Measurements from ENCODE around the gene SNHG17.

DNA sequence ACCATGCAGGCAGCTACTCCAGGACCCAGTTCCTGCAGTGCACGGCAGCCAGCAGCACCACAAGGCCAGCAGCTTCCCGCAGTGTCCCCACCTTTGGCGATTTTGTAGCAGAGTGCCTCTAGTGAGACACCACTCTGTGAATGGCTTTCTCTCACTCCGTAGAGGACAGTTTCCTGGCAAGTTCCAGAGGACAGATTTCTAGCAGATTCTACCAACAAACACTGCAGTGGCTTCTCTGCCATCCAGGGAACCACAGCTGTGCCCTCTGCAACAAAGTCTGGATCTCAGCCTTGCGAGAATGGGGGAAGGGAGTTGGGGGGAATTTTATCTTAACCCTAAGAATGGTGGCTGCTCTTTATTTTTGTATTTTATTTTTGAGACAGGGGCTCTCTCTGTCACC, 28.7 kb downstream of the SNHG17 start:
- TF ChIP-seq, protein P1, sequence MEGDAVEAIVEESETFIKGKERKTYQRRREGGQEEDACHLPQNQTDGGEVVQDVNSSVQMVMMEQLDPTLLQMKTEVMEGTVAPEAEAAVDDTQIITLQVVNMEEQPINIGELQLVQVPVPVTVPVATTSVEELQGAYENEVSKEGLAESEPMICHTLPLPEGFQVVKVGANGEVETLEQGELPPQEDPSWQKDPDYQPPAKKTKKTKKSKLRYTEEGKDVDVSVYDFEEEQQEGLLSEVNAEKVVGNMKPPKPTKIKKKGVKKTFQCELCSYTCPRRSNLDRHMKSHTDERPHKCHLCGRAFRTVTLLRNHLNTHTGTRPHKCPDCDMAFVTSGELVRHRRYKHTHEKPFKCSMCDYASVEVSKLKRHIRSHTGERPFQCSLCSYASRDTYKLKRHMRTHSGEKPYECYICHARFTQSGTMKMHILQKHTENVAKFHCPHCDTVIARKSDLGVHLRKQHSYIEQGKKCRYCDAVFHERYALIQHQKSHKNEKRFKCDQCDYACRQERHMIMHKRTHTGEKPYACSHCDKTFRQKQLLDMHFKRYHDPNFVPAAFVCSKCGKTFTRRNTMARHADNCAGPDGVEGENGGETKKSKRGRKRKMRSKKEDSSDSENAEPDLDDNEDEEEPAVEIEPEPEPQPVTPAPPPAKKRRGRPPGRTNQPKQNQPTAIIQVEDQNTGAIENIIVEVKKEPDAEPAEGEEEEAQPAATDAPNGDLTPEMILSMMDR (IDR thresholded peaks at IDR 0.05; ENCODE audit: insufficient read depth, low read length) = no peak
- TF ChIP-seq POLR2AphosphoS5 (IDR thresholded peaks at IDR 0.05; ENCODE audit: low read depth) = no peak
